GM23338 (cell line): Measurements from ENCODE around the gene ST8SIA2. TPM values are rescaled to one million over a fixed set of nuclear protein-coding genes. Genes with fewer than 3 reads are reported as not detected.

ENCODE experiments used
- ATAC-seq: fragments of 200-7000 bp; cut with Tn5 transposase; 3 replicates; pipeline ENCODE4 v1.9.1; 2020
- DNase-seq: peaks from one replicate; pipeline ENCODE4 v3.0.0-alpha.2; 2015; ENCODE audit warnings: low spot score
- H2AFZ ChIP-seq: fragments of 200-600 bp; sonication (generic); 2 replicates; pipeline ENCODE4 v1.8.0; 2016; ENCODE audit warnings: antibody characterized with exemption, mild to moderate bottlenecking, moderate library complexity
- H3F3A ChIP-seq: fragments of 200-600 bp; sonication (generic); replicated peaks from 2 replicates; pipeline ENCODE4 v1.8.0; 2017; ENCODE audit warnings: antibody characterized with exemption, mixed run types, low read depth
- H3K27ac ChIP-seq: fragments of 200-600 bp; sonication (generic); 2 replicates; pipeline ENCODE4 v1.6.1; 2016; ENCODE audit warnings: low read depth
- H3K27me3 ChIP-seq: fragments of 200-600 bp; sonication (generic); 2 replicates; pipeline ENCODE4 v1.8.0; 2016; ENCODE audit warnings: mild to moderate bottlenecking, mixed run types, moderate library complexity; ENCODE audit not compliant: insufficient read depth
- H3K36me3 ChIP-seq: fragments of 200-600 bp; sonication (generic); 2 replicates; pipeline ENCODE4 v1.8.0; 2016; ENCODE audit warnings: mild to moderate bottlenecking; ENCODE audit not compliant: insufficient read depth
- H3K4me1 ChIP-seq: fragments of 200-600 bp; sonication (generic); 2 replicates; pipeline ENCODE4 v1.8.0; 2016; ENCODE audit warnings: mild to moderate bottlenecking, moderate library complexity; ENCODE audit not compliant: insufficient read depth
- H3K4me2 ChIP-seq: fragments of 200-600 bp; sonication (generic); 2 replicates; pipeline ENCODE4 v1.7.1; 2017; ENCODE audit warnings: mixed run types
- H3K4me3 ChIP-seq: fragments of 200-600 bp; sonication (generic); 2 replicates; pipeline ENCODE4 v1.6.1; 2016; ENCODE audit warnings: mixed run types
- H3K79me2 ChIP-seq: fragments of 200-600 bp; sonication (generic); replicated peaks from 2 replicates; pipeline ENCODE4 v1.8.0; 2017; ENCODE audit warnings: mild to moderate bottlenecking; ENCODE audit not compliant: insufficient read depth
- H3K9me2 ChIP-seq: fragments of 200-600 bp; sonication (generic); 2 replicates; pipeline ENCODE4 v1.8.0; 2017; ENCODE audit not compliant: insufficient read depth
- H4K20me1 ChIP-seq: fragments of 200-600 bp; sonication (generic); replicated peaks from 2 replicates; pipeline ENCODE4 v1.8.0; 2017; ENCODE audit warnings: mild to moderate bottlenecking; ENCODE audit not compliant: insufficient read depth
- H3K27ac Mint-ChIP-seq: 2 replicates; pipeline ENCODE4 v1.8.0; 2020; ENCODE audit warnings: inconsistent platforms, mild to moderate bottlenecking, moderate library complexity, mixed read lengths
- H3K27me3 Mint-ChIP-seq: 3 replicates; pipeline ENCODE4 v1.8.0; 2022; ENCODE audit warnings: low read depth, mild to moderate bottlenecking, moderate library complexity, mixed read lengths, inconsistent platforms; ENCODE audit not compliant: insufficient read depth, poor library complexity
- H3K36me3 Mint-ChIP-seq: 3 replicates; pipeline ENCODE4 v1.8.0; 2021; ENCODE audit warnings: low read depth, mild to moderate bottlenecking, inconsistent platforms, moderate library complexity, mixed read lengths
- H3K4me1 Mint-ChIP-seq: 3 replicates; pipeline ENCODE4 v1.8.0; 2020; ENCODE audit warnings: mild to moderate bottlenecking, inconsistent platforms, mixed read lengths
- H3K4me3 Mint-ChIP-seq: 3 replicates; pipeline ENCODE4 v1.8.0; 2021; ENCODE audit warnings: moderate library complexity, mild to moderate bottlenecking, inconsistent platforms, mixed read lengths
- H3K9me3 Mint-ChIP-seq: 3 replicates; pipeline ENCODE4 v1.8.0; 2020; ENCODE audit warnings: moderate library complexity, mild to moderate bottlenecking, inconsistent platforms, mixed read lengths
- CREB1 ChIP-seq: fragments of 250-450 bp; sonication (Bioruptor Pico); IDR thresholded peaks from 2 replicates; pipeline ENCODE4 v1.5.0; 2020; ENCODE audit warnings: low read depth, mild to moderate bottlenecking, moderate library complexity
- CTCF ChIP-seq, 2 experiments: fragments of 200-600 bp in 1 of 2; sonication (generic) in 1 of 2; conservative IDR thresholded peaks; 2 replicates each; pipeline versions ENCODE4 v1.5.1 to v1.6.1; 2016 to 2017; ENCODE audit warnings: antibody characterized with exemption in 2 of 2, low read depth in 2 of 2, mild to moderate bottlenecking in 2 of 2, moderate library complexity in 1 of 2
- ETS1 ChIP-seq: IDR thresholded peaks from 2 replicates; pipeline ENCODE4 v1.6.1; 2016; ENCODE audit warnings: antibody characterized with exemption
- EZH2 ChIP-seq: fragments of 200-600 bp; sonication (generic); IDR thresholded peaks from one replicate; pipeline ENCODE4 v1.8.0; 2017; ENCODE audit warnings: antibody characterized with exemption, mild to moderate bottlenecking, low read depth; ENCODE audit not compliant: unreplicated experiment
- EZH2phosphoT487 ChIP-seq: fragments of 200-600 bp; sonication (generic); IDR thresholded peaks from one replicate; pipeline ENCODE4 v1.8.1; 2018; ENCODE audit warnings: antibody characterized with exemption; ENCODE audit not compliant: unreplicated experiment
- JUNB ChIP-seq: IDR thresholded peaks from one replicate; pipeline ENCODE4 v1.6.1; 2016; ENCODE audit warnings: antibody characterized with exemption; ENCODE audit not compliant: unreplicated experiment
- NANOG ChIP-seq: IDR thresholded peaks from 2 replicates; pipeline ENCODE4 v1.6.1; 2016; ENCODE audit warnings: antibody characterized with exemption, borderline replicate concordance
- POLR2AphosphoS5 ChIP-seq: IDR thresholded peaks from 2 replicates; pipeline ENCODE4 v1.6.1; 2016; ENCODE audit warnings: antibody characterized with exemption, low read depth
- REST ChIP-seq: IDR thresholded peaks from one replicate; pipeline ENCODE4 v1.6.1; 2018; ENCODE audit warnings: antibody characterized with exemption; ENCODE audit not compliant: unreplicated experiment
- STAT1 ChIP-seq: IDR thresholded peaks from one replicate; pipeline ENCODE4 v1.6.1; 2016; ENCODE audit warnings: antibody characterized with exemption; ENCODE audit not compliant: unreplicated experiment
- ZNF114 ChIP-seq: fragments of 250-450 bp; sonication (Bioruptor Pico); IDR thresholded peaks from 2 replicates; pipeline ENCODE4 v1.5.0; 2020; ENCODE audit warnings: mild to moderate bottlenecking, moderate library complexity
- ZNF331 ChIP-seq: fragments of 250-450 bp; sonication (Bioruptor Pico); IDR thresholded peaks from 2 replicates; pipeline ENCODE4 v1.5.0; 2020; ENCODE audit warnings: low read depth, mild to moderate bottlenecking, moderate library complexity
- polyA plus RNA-seq: library from polyadenylated mRNA; unstranded; fragments of >200 nt; fragmentation: Nextera tagmentation; extraction: Ambion mirVana; gene quantifications from 2 replicates; pipeline ENCODE4 v1.2.1, GENCODE V29; 2016
- total RNA-seq: library from RNA; depleted of rRNA; stranded (reverse); fragments of >200 nt; shearing (Covaris generic); gene quantifications from 2 replicates; pipeline ENCODE4 v1.2.3, GENCODE V29; 2014

ST8SIA2 gene
- total and polyA plus RNA-seq, 2 experiments from 2014 or later = 0.66 to 1.2 TPM

- Histone ChIP-seq H3K27me3 (no peaks in the 10 kb centered on the region), H3K79me2 (no peaks in the 10 kb centered on the region), H3K4me1 (peaks cover 3% of the 10 kb centered on the region), H2AFZ (no peak overlapping the region), H3F3A (no peaks in the 10 kb centered on the region), H3K9me2 (peaks cover 4% of the 10 kb centered on the region; the same call in 1 of the 2 replicates), H3K36me3 (no peaks in the 10 kb centered on the region), H4K20me1 (no peaks in the 10 kb centered on the region), H3K27ac (no peak overlapping the region), H3K4me3 (no peak overlapping the region), H3K4me2 (no peak overlapping the region)
- peaks cover 3% of the 10 kb centered on the region; the same call in 1 of the 3 replicates for H3K36me3 Mint-ChIP-seq
- no peaks in the 10 kb centered on the region for H3K9me3 Mint-ChIP-seq
- DNase-seq = no peak
- H3K27ac Mint-ChIP-seq = no peak overlapping the region
- H3K4me3 Mint-ChIP-seq = no peak overlapping the region
- no peak for ATAC-seq
- peaks cover 5% of the 10 kb centered on the region; the same call in 2 of the 3 replicates for H3K4me1 Mint-ChIP-seq
- peaks cover 7% of the 10 kb centered on the region for H3K27me3 Mint-ChIP-seq
- TF ChIP-seq REST = no peak
- no peak for TF ChIP-seq EZH2phosphoT487
- no peak for TF ChIP-seq ZNF331 (CRISPR knock-in tag)
These were observed 41.5 kb downstream of the ST8SIA2 start for GRCh38 chr15:92435145-92435544.

- Mint-ChIP-seq H3K36me3 (peaks cover 3% of the 10 kb centered on the region; the same call in 1 of the 3 replicates), H3K27ac (no peak overlapping the region), H3K9me3 (no peaks in the 10 kb centered on the region; the same call in 2 of the 3 replicates), H3K4me3 (no peak overlapping the region), H3K4me1 (peaks cover 2% of the 10 kb centered on the region), H3K27me3 (peaks cover 9% of the 10 kb centered on the region)
- no peak overlapping the region for H3K4me3 ChIP-seq
- no peaks in the 10 kb centered on the region for H3F3A ChIP-seq
- H3K36me3 ChIP-seq = no peaks in the 10 kb centered on the region
- ATAC-seq = no peak
- no peaks in the 10 kb centered on the region for H4K20me1 ChIP-seq
- no peaks in the 10 kb centered on the region for H3K79me2 ChIP-seq
- DNase-seq = no peak
- H3K27ac ChIP-seq = no peak overlapping the region
- H3K9me2 ChIP-seq = no peaks in the 10 kb centered on the region
- H3K4me1 ChIP-seq = no peaks in the 10 kb centered on the region
- no peaks in the 10 kb centered on the region for H3K27me3 ChIP-seq
- no peak overlapping the region for H2AFZ ChIP-seq
- H3K4me2 ChIP-seq = no peak overlapping the region
- no peak for TF ChIP-seq EZH2
- no peak for TF ChIP-seq EZH2phosphoT487
- no peak for TF ChIP-seq CTCF (conservative IDR thresholded peaks at IDR 0.05; ENCODE audit: low read depth in 2 of 2)
- TF ChIP-seq POLR2AphosphoS5 = no peak
- TF ChIP-seq ETS1 = no peak
- TF ChIP-seq ZNF331 (CRISPR knock-in tag) = no peak
- no peak for TF ChIP-seq STAT1
- TF ChIP-seq ZNF114 (CRISPR knock-in tag) = no peak
- TF ChIP-seq CREB1 (CRISPR knock-in tag) = no peak
- no peak for TF ChIP-seq REST
- TF ChIP-seq NANOG = no peak
- TF ChIP-seq JUNB = no peak
These were observed 44.8 kb downstream of the ST8SIA2 start for GRCh38 chr15:92438471-92438870.
